Fibroblast of the conjunctiva (primary cell): ENCODE data around the gene BICC1.
A peak's percentile ranks its signal among the peaks of the same experiment; 100 is the strongest.

Source experiments
- DNase-seq: peaks from one replicate; pipeline ENCODE4 v3.0.0-alpha.2; 2010; ENCODE audit warnings: low read depth

The BICC1 gene

DNA sequence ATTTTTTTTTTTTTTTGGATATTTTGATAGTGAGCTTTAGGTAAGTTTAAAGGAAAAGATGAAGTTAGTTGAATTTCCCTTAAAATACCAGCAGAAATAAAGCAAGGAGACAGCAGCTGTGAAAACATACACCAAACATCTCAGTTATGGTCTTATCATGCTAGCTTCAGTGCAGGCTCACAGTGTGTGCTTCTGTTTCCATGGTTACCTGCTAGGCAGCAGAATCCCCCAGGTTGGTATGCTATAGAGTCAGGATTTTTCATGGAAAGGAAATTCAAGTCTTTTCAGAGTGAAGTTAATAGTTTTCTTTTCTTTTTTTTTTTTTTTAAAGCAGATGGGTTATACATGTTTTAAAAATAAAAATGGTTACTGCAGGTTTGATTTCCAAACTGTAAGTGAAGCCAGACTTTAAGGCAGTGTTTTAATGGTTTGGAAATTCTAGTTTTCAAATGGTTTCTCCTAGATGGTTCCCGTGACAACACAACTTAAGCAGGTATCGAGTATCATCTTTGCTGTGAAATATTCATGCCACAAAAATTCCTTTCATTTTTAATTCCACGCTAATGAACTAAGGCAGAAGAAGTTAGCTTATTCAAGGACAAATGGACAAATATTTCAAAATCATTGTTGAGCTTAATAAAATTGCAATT, 230.9 kb downstream of the BICC1 start:
- DNase-seq: no peak

GRCh38 chr10:58746474-58747185, 234.0 kb downstream of the BICC1 start:
- no peak for DNase-seq

DNA sequence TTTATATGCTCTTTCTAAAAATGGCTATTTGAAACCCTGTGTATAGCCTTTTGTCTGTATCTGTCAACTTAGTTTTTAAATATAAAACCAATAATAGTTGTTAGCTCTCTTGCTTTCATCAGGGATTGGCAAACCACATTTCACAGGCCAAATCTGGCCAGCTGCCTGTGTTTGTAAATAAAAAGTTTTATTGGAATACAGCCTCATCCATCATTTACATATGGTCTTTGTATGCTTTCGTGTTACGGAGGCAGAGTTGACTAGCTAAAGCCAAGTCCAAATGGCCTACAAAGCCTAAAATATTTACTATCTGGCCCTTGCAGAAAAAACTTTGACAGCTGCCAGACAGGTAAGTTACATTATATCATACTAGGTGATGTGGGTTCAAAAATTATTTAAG, 235.0 kb downstream of the BICC1 start:
- no peak for DNase-seq

DNA sequence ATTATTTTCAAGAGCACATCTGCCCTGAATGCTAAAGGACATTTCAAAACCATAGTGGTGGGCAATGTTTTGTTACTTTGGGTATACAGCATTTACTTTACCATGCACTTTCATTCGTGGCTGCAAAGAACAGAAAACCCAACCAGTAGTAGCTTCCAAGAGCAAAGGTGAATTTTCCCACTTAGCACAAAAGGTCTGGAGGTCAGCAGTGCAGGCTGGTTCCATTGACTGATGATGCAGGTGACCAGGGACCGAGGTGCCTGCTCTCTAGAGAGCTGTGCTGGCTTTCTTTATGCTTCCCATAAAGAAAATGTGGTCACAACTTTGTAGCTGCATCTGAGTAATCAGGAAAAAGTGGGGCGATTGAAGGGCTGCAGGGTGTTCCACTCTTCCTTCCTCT, 240.0 kb downstream of the BICC1 start:
- DNase-seq: no peak

DNA sequence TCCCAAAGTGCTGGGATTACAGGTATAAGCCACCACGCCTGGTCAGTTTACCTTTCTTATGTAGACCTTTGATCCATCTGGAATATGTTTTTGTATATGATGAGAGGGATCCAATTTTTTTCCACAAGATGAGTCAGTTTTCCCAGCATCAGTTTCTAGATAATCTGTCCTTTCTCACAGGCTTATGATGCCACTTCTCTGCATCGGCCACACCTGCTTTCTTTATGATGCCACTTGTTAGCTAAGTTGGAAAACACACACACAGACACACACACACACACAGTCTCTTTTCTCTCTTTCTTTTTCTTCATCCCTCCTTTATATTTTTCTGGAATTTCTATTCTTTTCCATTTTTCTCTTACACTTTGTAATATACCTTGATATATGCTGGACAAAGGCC, 240.8 kb downstream of the BICC1 start:
- DNase-seq: no peak

GRCh38 chr10:58754469-58755339, 242.0 kb downstream of the BICC1 start:
- peak; percentile 54 for DNase-seq

DNA sequence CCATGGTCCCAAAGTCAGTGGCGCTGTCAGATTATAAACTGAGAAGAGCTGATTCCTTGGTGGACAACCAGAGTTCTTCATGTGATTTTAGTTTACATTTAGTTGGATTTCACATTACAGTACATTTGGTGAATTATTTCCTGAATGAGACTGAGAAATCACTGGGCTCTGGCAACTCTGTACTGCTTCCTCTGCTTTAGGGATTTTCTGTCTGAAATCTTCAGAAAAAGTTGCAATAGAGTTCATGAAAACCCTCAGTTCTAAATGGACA, 242.6 kb downstream of the BICC1 start:
- no peak for DNase-seq

- peak; percentile 59 for DNase-seq
Observed at GRCh38 chr10:58755677-58756076, 243.0 kb downstream of the BICC1 start.

DNA sequence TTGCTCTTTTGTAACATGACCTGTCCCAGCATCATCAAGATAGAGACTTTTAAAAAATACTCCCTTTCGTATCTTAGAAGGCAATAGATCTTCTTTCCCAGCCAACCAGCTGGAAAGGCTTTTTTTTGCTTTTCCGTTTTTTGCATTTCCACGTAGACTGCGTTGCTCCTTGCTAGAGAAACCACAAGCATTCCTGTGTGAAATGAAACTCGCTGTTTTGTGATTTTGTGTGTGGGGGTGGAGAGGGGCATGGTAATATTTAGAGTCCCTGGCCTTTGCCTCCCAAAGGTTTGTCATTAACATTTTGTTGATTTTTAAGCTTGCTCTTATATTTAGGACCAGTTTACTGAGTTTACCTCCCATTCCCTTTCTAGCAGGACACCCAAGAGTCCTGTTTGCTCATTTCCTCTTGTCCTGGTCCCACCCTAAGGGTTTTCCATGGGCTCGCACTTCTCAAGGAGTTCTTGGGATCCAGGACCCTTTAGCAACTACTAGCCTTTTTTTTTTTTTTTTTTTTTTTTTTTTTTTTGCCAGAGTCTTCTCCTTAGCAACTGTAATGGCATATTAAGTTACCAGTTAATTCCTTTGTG, 243.6 kb downstream of the BICC1 start:
- DNase-seq: no peak

DNA sequence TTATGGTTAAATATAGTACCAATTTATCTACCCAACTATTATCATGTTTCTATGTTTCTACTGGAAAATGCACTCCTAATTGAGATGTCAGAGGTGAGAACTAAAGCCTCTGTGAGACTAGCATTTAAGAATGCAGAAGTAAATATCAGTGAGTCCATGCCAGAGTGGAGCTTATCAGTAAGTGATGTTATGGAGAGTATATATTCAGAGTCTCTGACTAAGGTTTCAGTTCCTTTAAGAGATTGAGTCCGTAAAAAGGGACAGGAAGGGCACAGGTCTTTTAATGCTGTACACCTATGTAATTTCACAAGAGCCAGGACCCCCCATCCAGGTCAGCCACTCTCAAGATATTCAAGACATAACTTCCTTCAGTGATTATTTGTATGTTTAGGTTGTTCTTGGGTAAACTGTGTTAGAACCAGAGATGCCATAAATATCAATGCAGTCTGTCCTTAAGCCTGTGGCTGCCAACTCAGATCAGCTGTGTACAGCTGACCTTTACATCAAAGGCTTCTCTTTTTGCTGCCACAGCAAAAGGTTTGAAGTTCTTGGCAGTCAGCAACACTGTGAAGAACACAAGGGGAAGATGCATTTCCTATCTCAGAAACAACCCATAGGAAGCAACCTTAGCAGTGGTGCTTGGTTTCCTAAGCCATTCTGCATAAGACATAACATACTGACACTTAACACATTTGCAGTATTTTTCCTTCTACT, 244.8 kb downstream of the BICC1 start:
- no peak for DNase-seq

- no peak for DNase-seq
Observed at GRCh38 chr10:58758321-58758720, 245.6 kb downstream of the BICC1 start.

DNA sequence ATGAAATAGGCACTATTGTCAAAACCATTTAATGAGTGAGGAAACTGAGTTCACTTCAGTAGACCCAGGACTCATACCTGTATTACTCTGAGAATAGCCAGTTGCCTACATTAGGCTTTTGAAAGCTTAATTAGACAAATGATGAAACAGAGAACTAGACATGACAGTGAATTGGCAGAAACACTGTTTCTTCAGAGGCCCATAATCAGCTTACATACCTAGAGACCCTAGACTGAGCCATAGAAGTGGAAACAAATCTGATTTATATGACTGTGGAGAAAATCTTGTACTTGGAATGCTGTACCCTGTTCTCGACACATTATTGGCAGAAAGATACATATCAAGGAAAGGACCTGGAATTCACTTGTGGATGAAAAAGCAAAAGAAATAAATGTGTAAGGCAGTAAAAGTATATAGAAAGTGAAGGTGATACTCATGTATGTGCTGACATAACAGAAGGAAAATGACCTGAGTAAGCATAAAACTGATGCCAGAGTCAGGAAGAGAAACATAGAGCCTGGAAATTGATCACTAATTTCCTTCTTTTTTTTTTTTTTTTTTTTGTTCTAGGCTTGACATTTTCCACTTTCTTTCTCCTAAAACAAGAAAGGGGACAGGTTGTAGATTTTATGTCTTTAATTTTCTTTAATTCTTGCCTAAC, 251.5 kb downstream of the BICC1 start:
- DNase-seq: no peak

DNA sequence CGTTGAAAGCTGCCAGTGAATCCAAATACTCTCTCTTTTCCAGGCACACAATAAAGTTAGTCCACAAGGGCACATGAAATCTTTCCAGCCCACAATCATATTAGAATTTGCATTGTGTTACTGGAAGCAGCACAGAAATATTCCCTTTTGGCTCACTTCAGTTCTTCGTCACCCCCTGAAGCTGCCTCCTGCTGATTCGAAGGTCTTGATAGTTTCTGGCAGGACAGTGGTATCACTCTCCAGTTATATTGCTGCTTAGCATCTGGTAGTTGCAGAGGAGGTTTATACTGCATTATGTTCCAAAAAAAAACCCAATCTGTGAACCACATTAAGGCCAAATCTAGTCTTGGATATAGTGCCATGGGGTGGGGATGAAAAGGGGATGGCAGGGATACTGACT, 253.2 kb downstream of the BICC1 start:
- no peak for DNase-seq

DNA sequence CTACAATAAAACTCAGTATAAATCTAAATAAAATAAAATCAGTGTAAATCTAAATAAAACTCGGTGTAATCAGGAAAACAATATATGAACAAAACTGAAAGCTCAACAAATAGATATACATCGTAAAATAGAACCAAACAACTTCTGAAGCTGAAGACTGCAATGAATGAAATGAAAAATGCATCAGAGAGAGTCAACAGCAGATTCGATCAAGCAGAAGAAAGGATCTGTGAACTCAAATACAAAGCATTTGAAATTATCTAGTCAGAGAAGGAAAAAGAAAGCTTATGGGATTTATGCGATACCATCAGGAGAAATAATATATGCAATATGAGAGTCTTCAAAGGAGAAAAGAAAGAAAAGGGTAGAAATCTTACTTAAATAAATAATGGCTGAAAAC, 255.0 kb downstream of the BICC1 start:
- no peak for DNase-seq

- no peak for DNase-seq
Observed at GRCh38 chr10:58771863-58772262, 259.2 kb downstream of the BICC1 start.

DNA sequence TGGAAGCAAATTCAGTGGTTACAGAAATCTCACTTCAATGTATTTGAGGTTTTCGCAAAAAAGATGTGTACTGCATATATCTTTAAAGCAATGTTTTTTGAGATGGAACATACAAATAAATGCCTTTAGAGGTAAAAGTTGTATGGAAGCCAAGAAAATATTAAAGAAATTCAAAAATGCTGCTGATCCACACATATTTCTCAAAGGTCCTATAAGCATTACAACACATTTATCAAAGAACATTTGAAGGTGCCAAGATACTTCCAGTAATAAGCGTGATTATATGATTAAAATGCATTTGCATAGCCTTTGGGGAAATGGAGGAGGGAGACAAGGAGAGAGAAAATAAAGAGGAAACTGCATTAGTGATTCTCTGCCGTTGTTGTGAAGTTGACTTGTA, 260.1 kb downstream of the BICC1 start:
- no peak for DNase-seq

DNA sequence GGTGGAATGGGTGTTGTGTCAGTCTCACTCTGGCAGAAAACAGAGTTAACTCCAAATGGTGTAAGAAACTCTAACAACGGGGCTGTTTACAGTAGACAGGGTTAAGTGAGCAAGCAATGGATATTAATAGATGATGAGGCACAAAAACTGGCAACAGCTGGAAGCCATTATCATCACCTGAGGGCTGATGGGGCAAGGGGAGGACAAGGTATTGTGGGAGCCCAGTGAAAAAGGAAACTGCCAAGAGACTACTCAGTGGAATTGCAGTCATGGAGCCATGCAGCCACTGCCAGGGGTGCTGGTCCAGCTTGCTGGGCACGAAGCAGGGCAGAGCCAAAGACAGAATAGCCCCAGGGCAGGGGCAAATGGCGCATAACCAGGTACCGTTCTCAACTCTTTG, 260.7 kb downstream of the BICC1 start:
- no peak for DNase-seq

- DNase-seq: no peak
Observed at GRCh38 chr10:58773944-58774343, 261.3 kb downstream of the BICC1 start.

- DNase-seq: no peak
Observed at GRCh38 chr10:58775960-58776567, 263.4 kb downstream of the BICC1 start.

GRCh38 chr10:58776568-58777318, 264.1 kb downstream of the BICC1 start:
- DNase-seq: no peak

DNA sequence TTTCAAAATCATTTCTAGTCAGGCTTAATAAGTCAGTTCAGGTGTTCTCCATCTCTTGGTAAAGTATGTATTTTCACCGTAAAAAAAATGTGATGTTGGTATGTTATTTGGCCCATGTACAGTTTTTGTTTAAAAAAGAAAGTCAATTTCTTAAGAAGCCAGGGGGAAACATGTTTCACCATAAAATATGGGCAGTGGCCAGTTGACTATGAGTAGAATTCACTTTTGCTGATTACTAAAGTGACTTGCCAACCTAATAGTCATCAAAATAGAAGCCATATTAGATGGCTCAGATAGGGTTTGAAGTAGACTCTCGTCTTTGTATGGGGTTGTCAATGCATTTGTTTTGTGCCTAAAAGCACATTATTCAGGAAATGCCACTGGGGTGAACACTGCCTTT, 266.3 kb downstream of the BICC1 start:
- DNase-seq: no peak
